T-cell (primary cell): ENCODE results near the gene UVRAG. TPM values are rescaled to one million over a fixed set of nuclear protein-coding genes. Genes with fewer than 3 reads are reported as not detected.

Source experiments
- ATAC-seq, 4 experiments: fragments of 200-7000 bp in 3 of 4; fragments of 150-1000 bp in 1 of 4; cut with Tn5 transposase; replicated peaks in 1 of 4; 1 replicate in 3 of 4; 2 replicates in 1 of 4; pipeline ENCODE4 v1.10.0; 2021; ENCODE audit warnings: moderate library complexity in 3 of 4, mild to moderate bottlenecking in 2 of 4, moderate number of reproducible peaks in 1 of 4
- CTCF ChIA-PET, 2 donors: fragments of 300-600 bp; sonication (Branson Sonifier 250); formaldehyde crosslinking; loops; one replicate each; lab custom pipeline; 2022; ENCODE audit warnings: antibody characterized with exemption in 2 of 2; lab: Charles Lee
- POLR2A ChIA-PET, 2 donors: fragments of 300-600 bp; sonication (Branson Sonifier 250); formaldehyde crosslinking; loops; one replicate each; lab custom pipeline; 2022; ENCODE audit warnings: antibody characterized with exemption in 2 of 2; lab: Charles Lee
- DNase-seq, 35 experiments: peaks; one replicate each; pipeline versions ENCODE4 v3.0.0 to v3.0.0-alpha.2; 2013 to 2023
- H3K27ac ChIP-seq: one replicate; pipeline ENCODE4 v1.5.1; 2013; ENCODE audit warnings: low read length
- H3K27me3 ChIP-seq, 2 experiments: replicated peaks in 1 of 2; 1 replicate in 1 of 2; 2 replicates in 1 of 2; pipeline versions ENCODE4 v1.6.1 to v1.7.0; 2013; ENCODE audit warnings: low read length in 1 of 2, mixed read lengths in 1 of 2; ENCODE audit not compliant: control insufficient read depth in 2 of 2, insufficient read depth in 2 of 2; ENCODE audit errors: extremely low read depth in 1 of 2
- H3K36me3 ChIP-seq, 2 donors: 1 replicate in 1 of 2; 2 replicates in 1 of 2; pipeline versions ENCODE4 v1.6.1 to v1.7.0; 2013; ENCODE audit warnings: low read length in 1 of 2; ENCODE audit not compliant: control insufficient read depth in 2 of 2, insufficient read depth in 1 of 2; ENCODE audit errors: extremely low read depth in 1 of 2
- H3K4me1 ChIP-seq, 2 experiments: 1 replicate in 1 of 2; 2 replicates in 1 of 2; pipeline versions ENCODE4 v1.6.1 to v1.7.0; 2013; ENCODE audit warnings: low read length in 2 of 2, mixed read lengths in 1 of 2; ENCODE audit not compliant: insufficient read depth in 2 of 2, control insufficient read depth in 1 of 2; ENCODE audit errors: extremely low read depth in 1 of 2
- H3K4me3 ChIP-seq, 2 donors: 1 replicate in 1 of 2; 2 replicates in 1 of 2; pipeline versions ENCODE4 v1.5.1 to v1.7.0; 2013; ENCODE audit warnings: mild to moderate bottlenecking in 2 of 2, low read length in 1 of 2, moderate library complexity in 1 of 2; ENCODE audit not compliant: control insufficient read depth in 1 of 2; ENCODE audit errors: extremely low read depth in 1 of 2
- H3K9me3 ChIP-seq: 2 replicates; pipeline ENCODE4 v1.7.0; 2013
- H3K27ac Mint-ChIP-seq, 2 donors: one replicate each; pipeline ENCODE4 v1.8.0; 2020 to 2021; ENCODE audit warnings: mild to moderate bottlenecking in 2 of 2, mixed read lengths in 2 of 2
- H3K27me3 Mint-ChIP-seq, 2 donors: one replicate each; pipeline ENCODE4 v1.8.0; 2021 to 2022; ENCODE audit warnings: mixed read lengths in 2 of 2
- H3K36me3 Mint-ChIP-seq: one replicate; pipeline ENCODE4 v1.8.0; 2021; ENCODE audit warnings: mixed read lengths
- H3K4me1 Mint-ChIP-seq, 3 donors: one replicate each; pipeline ENCODE4 v1.8.0; 2020 to 2022; ENCODE audit warnings: mixed read lengths in 3 of 3, mild to moderate bottlenecking in 1 of 3
- H3K4me3 Mint-ChIP-seq, 3 donors: one replicate each; pipeline ENCODE4 v1.8.0; 2020 to 2022; ENCODE audit warnings: mild to moderate bottlenecking in 3 of 3, mixed read lengths in 3 of 3, moderate library complexity in 3 of 3
- H3K9me3 Mint-ChIP-seq, 3 donors: one replicate each; pipeline ENCODE4 v1.8.0; 2020 to 2022; ENCODE audit warnings: mixed read lengths in 3 of 3
- WGBS: methylation state at CpG from one replicate; pipeline ENCODE4 v1.1.5; 2013; ENCODE audit warnings: missing lambda C conversion rate; ENCODE audit not compliant: insufficient coverage; 5-methylcytosine and 5-hydroxymethylcytosine counted together
- total RNA-seq, 35 experiments: library from RNA in 6 of 35; stranded (reverse) in 6 of 35; fragments of 120-200 nt in 1 of 35; gene quantifications; one replicate each; pipeline versions ENCODE4 v1.2.1 to v1.2.4 and lab custom pipeline; 2013 to 2026

The UVRAG gene
- total RNA-seq, 5 donors from 2014 or later (not counting 1 experiment from before 2014, with no cell fraction given) = 22.4 to 32.8 (median 27.6) TPM

DNA sequence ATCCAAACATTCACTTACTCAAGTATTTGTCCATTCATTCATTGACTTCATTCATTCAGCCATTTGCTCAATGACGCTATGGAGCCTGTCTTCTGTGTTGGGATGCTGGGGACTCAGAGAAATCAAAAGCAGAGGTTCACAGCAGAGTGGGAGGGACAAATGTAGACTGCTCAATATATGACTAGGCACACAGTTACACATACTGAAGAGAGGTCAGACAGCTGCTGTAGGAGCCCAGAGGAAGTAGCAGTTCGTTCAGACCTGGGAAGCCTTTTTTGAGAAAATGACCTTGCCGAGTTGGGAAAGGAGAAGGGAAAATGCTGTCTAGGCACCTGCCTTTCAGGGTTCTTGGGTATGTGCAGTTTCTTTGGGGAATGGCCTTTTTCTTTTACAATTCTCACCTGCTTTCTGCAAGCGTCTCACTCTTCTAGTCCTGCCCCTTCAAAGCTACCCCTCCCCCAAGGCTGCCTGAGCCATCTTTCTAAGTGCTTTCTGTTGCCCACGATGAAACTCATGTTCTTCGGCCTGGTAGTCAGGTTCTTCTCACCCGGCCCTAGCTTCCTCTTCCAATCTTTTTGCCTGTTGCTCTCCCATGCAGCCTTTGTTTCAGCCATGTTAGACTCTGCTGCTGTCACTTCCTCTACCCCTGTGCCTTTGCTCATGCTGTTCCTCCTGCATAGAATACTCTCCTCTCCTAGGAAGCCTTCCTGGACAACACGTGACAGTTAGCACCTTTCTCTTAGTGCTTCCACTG lies 4.2 kb upstream of the UVRAG start:
- Mint-ChIP-seq H3K36me3 (no peaks in the 10 kb centered on the region), H3K27ac (no peak overlapping the region), H3K9me3 (no peaks in the 10 kb centered on the region), H3K27me3 (peaks cover 0 to 2% of the 10 kb centered on the region in 2 donors), H3K4me3 (no peak overlapping the region), H3K4me1 (peaks cover 8 to 16% (median 14%) of the 10 kb centered on the region in 3 donors)
- Histone ChIP-seq H3K36me3 (no peaks in the 10 kb centered on the region), H3K9me3 (no peaks in the 10 kb centered on the region), H3K27me3 (no peaks in the 10 kb centered on the region), H3K4me1 (peaks cover 3 to 12% of the 10 kb centered on the region in 2 experiments), H3K4me3 (no peak overlapping the region), H3K27ac (no peak overlapping the region)
- ATAC-seq = no peak
- DNase-seq = no peak
- ChIA-PET POLR2A (no interaction called here), CTCF (interaction anchor here (0.8 to 1.8 kb wide), 3 partner anchors 14 to 397 kb away, joined by 3 to 5 read pairs (median 5); no protein-coding TSS in a partner anchor)
- WGBS = 80% methylated on average over 6 of the region's 8 CpGs

DNA sequence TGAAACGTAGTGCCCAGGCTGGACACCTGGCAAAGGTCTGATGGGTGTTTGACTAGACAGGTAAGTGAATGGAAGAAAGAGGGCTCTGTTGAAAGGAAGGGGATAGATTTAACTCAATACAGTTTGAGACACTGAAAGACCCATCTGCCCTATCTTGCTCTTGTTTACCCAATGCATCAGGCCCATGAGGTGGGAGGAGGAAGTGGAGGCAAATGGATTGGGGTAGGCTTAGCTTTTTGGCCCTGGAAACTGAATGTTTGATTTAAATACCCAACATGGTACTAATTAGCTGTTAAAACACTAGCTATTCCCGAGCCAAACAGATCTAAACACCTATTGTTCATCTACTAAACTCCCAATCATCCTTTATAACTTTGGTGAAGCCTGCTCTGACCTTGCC lies 3.5 kb upstream of the UVRAG start:
- Histone ChIP-seq H3K27me3 (no peaks in the 10 kb centered on the region), H3K4me1 (peaks cover 9 to 18% of the 10 kb centered on the region in 2 experiments), H3K4me3 (no peak overlapping the region), H3K36me3 (no peaks in the 10 kb centered on the region), H3K27ac (no peak overlapping the region), H3K9me3 (no peaks in the 10 kb centered on the region)
- ATAC-seq = no peak
- Mint-ChIP-seq H3K4me1 (peaks cover 8 to 16% (median 14%) of the 10 kb centered on the region in 3 donors), H3K27ac (no peak overlapping the region), H3K36me3 (no peaks in the 10 kb centered on the region), H3K27me3 (peaks cover 0 to 2% of the 10 kb centered on the region in 2 donors), H3K9me3 (no peaks in the 10 kb centered on the region), H3K4me3 (no peak overlapping the region)
- POLR2A ChIA-PET = no interaction called here
- CTCF ChIA-PET = interaction anchor here in 1 of 2 donors (0.7 to 1.8 kb wide), 3 partner anchors 55 to 397 kb away, joined by 3 to 5 read pairs (median 5); no protein-coding TSS in a partner anchor
- WGBS = 75% methylated on average over 1 of the region's 2 CpGs
- DNase-seq = no peak

DNA sequence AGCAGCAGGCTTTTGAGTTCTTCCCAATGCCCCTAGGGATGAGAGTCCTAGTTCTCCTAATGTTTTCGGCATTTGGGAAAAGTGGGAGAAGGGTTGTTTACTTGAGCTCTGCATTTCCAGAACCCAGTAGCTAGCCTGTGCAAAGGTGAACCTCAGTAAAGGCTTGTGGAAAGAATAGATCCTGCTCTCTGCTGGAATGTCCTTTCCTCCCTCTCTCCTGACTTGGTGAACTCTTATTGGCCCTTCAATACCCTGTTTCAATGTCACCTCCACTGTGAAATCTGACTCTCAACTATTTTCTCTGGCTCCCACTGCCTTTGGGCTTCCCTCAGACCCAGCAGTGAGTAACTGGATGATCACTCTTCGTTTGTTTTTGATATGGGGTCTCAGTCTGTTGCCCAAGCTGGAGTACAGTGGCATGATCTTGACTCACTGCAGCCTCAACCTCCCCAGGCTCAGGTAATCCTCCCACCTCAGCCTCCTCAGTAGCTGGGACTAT lies 2.4 kb upstream of the UVRAG start:
- DNase-seq (no peak), ATAC-seq (no peak)
- Mint-ChIP-seq H3K4me1 (peaks cover 8 to 16% (median 14%) of the 10 kb centered on the region in 3 donors), H3K4me3 (no peak overlapping the region), H3K36me3 (no peaks in the 10 kb centered on the region), H3K27ac (no peak overlapping the region), H3K27me3 (no peaks in the 10 kb centered on the region), H3K9me3 (no peaks in the 10 kb centered on the region)
- H3K9me3 ChIP-seq = no peaks in the 10 kb centered on the region
- WGBS = 100% methylated on average over 1 of the region's 2 CpGs
- CTCF ChIA-PET = interaction anchor here in 1 of 2 donors (1.8 kb wide), 2 partner anchors 56 to 396 kb away, joined by 5 read pairs; no protein-coding TSS in a partner anchor
- H3K4me1 ChIP-seq = peaks cover 16 to 25% of the 10 kb centered on the region in 2 experiments
- H3K27me3 ChIP-seq = no peaks in the 10 kb centered on the region
- no peak overlapping the region for H3K4me3 ChIP-seq
- POLR2A ChIA-PET = no interaction called here
- H3K36me3 ChIP-seq = no peaks in the 10 kb centered on the region
- no peak overlapping the region for H3K27ac ChIP-seq

DNA sequence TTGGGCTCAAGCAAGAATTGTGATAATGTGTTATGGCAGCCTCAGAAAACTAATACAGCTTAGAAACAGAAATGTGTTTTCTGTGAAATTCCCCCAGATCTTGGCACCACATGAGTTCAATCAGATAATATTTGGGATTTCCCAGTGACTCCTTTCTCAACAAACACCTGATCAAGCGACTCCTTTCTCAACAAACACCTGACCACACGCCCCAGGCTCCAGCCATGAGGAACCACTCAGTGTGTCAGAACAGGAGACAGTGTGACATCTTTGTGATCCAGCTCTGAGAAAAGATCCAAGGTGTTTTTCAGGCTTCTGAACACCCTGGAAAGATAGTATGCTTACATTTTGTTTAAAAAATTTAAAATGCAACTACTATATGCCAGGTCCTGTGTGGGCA lies 1.9 kb upstream of the UVRAG start:
- no peak overlapping the region for H3K27ac Mint-ChIP-seq
- H3K4me3 Mint-ChIP-seq = peak overlapping the region in 1 of 3 donors; percentile 96
- Histone ChIP-seq H3K27ac (no peak overlapping the region), H3K9me3 (no peaks in the 10 kb centered on the region), H3K4me3 (no peak overlapping the region), H3K4me1 (peaks cover 16 to 25% of the 10 kb centered on the region in 2 experiments), H3K36me3 (no peaks in the 10 kb centered on the region), H3K27me3 (no peaks in the 10 kb centered on the region)
- no peak for DNase-seq
- no peak for ATAC-seq
- peaks cover 11 to 19% (median 18%) of the 10 kb centered on the region in 3 donors for H3K4me1 Mint-ChIP-seq
- H3K36me3 Mint-ChIP-seq = no peaks in the 10 kb centered on the region
- no peaks in the 10 kb centered on the region for H3K9me3 Mint-ChIP-seq
- CTCF ChIA-PET = interaction anchor here in 1 of 2 donors (1.1 to 1.8 kb wide), 3 partner anchors 13 to 56 kb away, joined by 3 to 7 read pairs (median 5); no protein-coding TSS in a partner anchor
- POLR2A ChIA-PET = no interaction called here
- WGBS = 66% methylated on average over 2 of the region's 2 CpGs
- H3K27me3 Mint-ChIP-seq = no peaks in the 10 kb centered on the region

DNA sequence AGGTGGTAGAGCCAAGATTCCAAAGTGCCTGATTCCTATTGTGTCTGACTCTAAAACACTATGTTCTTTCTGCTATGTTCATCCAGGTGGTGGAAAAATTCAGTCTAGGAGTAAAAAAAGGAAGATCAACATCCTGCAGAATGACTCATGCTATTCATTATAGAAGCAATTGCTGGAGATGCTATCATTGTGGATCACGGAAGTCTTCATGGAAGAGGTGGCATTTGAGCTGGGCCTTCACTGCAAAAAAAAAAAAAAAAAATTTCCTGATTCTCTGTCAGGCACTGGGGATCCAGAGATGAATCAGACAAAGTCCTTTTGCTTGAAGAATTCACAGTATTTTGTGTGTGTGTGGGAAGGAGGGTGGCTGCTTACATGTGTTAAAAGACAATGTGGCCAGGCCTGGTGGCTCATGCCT lies 1.4 kb upstream of the UVRAG start:
- ChIA-PET POLR2A (interaction anchor here in 1 of 2 donors (0.6 kb wide), 1 partner anchor 8 kb away, joined by 4 read pairs; no protein-coding TSS in a partner anchor), CTCF (interaction anchor here (1.0 to 1.6 kb wide), 5 partner anchors 10 to 55 kb away, joined by 3 to 7 read pairs (median 6); no protein-coding TSS in a partner anchor)
- H3K27ac Mint-ChIP-seq = peak overlapping the region; percentile 60 to 77
- peaks cover 15 to 21% (median 20%) of the 10 kb centered on the region in 3 donors for H3K4me1 Mint-ChIP-seq
- no peak for DNase-seq
- Histone ChIP-seq H3K4me1 (peaks cover 16 to 25% of the 10 kb centered on the region in 2 experiments), H3K27ac (peak overlapping the region; percentile 71), H3K27me3 (no peaks in the 10 kb centered on the region), H3K9me3 (no peaks in the 10 kb centered on the region), H3K36me3 (no peaks in the 10 kb centered on the region), H3K4me3 (no peak overlapping the region)
- H3K9me3 Mint-ChIP-seq = no peaks in the 10 kb centered on the region
- WGBS = no CpG with 5 or more reads among the region's 1 CpG
- H3K27me3 Mint-ChIP-seq = no peaks in the 10 kb centered on the region
- H3K36me3 Mint-ChIP-seq = no peaks in the 10 kb centered on the region
- H3K4me3 Mint-ChIP-seq = peak overlapping the region in 1 of 3 donors; percentile 96
- ATAC-seq = no peak

DNA sequence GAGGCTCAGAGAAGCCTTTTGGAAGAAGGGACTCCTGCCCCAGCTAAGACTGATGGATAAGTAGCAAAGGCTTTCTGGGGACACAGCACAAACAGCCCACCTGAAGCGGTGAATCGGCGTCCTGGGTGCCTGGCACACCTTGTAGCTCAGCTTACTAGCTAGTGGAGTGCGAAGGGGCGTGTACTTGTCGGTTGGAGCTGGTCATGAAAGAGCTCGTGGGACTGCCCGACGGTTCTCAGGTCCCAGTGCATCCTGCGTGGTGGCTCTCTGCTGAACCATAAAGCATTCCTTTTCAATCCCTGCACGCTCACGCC lies 690 bp upstream of the UVRAG start:
- no peaks in the 10 kb centered on the region for H3K36me3 Mint-ChIP-seq
- CTCF ChIA-PET = interaction anchor here (0.8 to 1.6 kb wide), 6 partner anchors 10 to 54 kb away, joined by 3 to 7 read pairs (median 5); no protein-coding TSS in a partner anchor
- Histone ChIP-seq H3K4me3 (peak overlapping the region; percentile 72 to 93), H3K27ac (peak overlapping the region; percentile 71), H3K9me3 (no peaks in the 10 kb centered on the region), H3K36me3 (no peaks in the 10 kb centered on the region), H3K4me1 (peaks cover 16 to 25% of the 10 kb centered on the region in 2 experiments), H3K27me3 (no peaks in the 10 kb centered on the region)
- no peaks in the 10 kb centered on the region for H3K27me3 Mint-ChIP-seq
- WGBS = under 1% methylated on average over 11 of the region's 12 CpGs
- peak; percentile 33 to 47 (median 38) for ATAC-seq
- POLR2A ChIA-PET = no interaction called here
- DNase-seq = no peak
- H3K4me3 Mint-ChIP-seq = peak overlapping the region in 1 of 3 donors; percentile 96
- H3K27ac Mint-ChIP-seq = peak overlapping the region; percentile 95 to 99
- H3K9me3 Mint-ChIP-seq = no peaks in the 10 kb centered on the region
- peaks cover 20 to 27% (median 20%) of the 10 kb centered on the region in 3 donors for H3K4me1 Mint-ChIP-seq
